SJSA1 (cell line): ENCODE measurements around the gene SLC30A9. TPM values are rescaled to one million over a fixed set of nuclear protein-coding genes. Genes with fewer than 3 reads are reported as not detected.

Experiments used
- DNase-seq, 2 experiments: peaks; one replicate each; pipeline ENCODE4 v3.0.0-alpha.2; 2015 to 2020; ENCODE audit warnings: low spot score in 2 of 2, low read depth in 1 of 2
- H3K27ac ChIP-seq: fragments of 250-450 bp; sonication (Bioruptor Pico); 2 replicates; pipeline ENCODE4 v1.5.1; 2020; ENCODE audit warnings: mild to moderate bottlenecking, moderate library complexity
- H3K27me3 ChIP-seq: fragments of 250-450 bp; sonication (Bioruptor Pico); replicated peaks from 2 replicates; pipeline ENCODE4 v1.5.1; 2020; ENCODE audit warnings: mild to moderate bottlenecking, moderate library complexity
- H3K36me3 ChIP-seq: fragments of 250-450 bp; sonication (Bioruptor Pico); 2 replicates; pipeline ENCODE4 v1.5.1; 2020; ENCODE audit warnings: mild to moderate bottlenecking
- H3K4me1 ChIP-seq: fragments of 250-450 bp; sonication (Bioruptor Pico); replicated peaks from 2 replicates; pipeline ENCODE4 v1.6.1; 2021; ENCODE audit warnings: mild to moderate bottlenecking
- H3K4me3 ChIP-seq: fragments of 250-450 bp; sonication (Bioruptor Pico); 2 replicates; pipeline ENCODE4 v1.5.1; 2020; ENCODE audit warnings: mild to moderate bottlenecking
- H3K9me3 ChIP-seq: fragments of 250-450 bp; sonication (Bioruptor Pico); replicated peaks from 2 replicates; pipeline ENCODE4 v1.5.1; 2020; ENCODE audit warnings: mild to moderate bottlenecking
- total RNA-seq: library from RNA; depleted of rRNA; stranded (reverse); fragments of >200 nt; shearing (Covaris generic); gene quantifications from 2 replicates; pipeline ENCODE4 v1.2.3, GENCODE V29; 2014

Gene SLC30A9
- total RNA-seq, 1 experiment from 2014 or later, result 43.4 TPM

GRCh38 chr4:41982716-41983115, 7.6 kb upstream of the SLC30A9 start:
- Histone ChIP-seq H3K4me1 (0 out of 2 replicates have a peak, but pooled peaks cover under 1% of the 10 kb centered on the region), H3K9me3 (no peaks in the 10 kb centered on the region), H3K36me3 (no peaks in the 10 kb centered on the region), H3K27ac (no peak overlapping the region), H3K27me3 (no peaks in the 10 kb centered on the region), H3K4me3 (no peak overlapping the region)
- no peak for DNase-seq

DNA sequence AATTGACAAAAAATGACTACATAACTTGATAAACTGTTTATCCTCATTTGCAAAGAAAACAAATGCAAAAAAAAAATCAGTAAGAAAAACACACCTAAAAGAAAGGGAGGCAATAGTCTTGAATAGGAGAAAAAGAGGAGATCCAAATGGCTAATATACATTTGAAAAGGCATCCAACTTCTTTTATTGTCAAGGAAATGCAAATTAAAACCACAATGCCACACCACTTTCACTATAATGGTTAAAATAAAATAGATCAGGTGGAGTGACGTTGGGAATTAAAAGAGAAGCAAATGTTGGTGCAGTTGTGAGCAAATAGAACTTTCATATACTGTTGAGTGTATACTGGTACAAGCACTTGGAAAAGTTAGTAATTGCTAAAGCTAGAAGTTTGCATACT, 5.2 kb upstream of the SLC30A9 start:
- no peak for DNase-seq
- Histone ChIP-seq H3K4me3 (no peak overlapping the region), H3K27ac (no peak overlapping the region), H3K9me3 (no peaks in the 10 kb centered on the region), H3K4me1 (no peaks in the 10 kb centered on the region), H3K36me3 (no peaks in the 10 kb centered on the region), H3K27me3 (no peaks in the 10 kb centered on the region)

DNA sequence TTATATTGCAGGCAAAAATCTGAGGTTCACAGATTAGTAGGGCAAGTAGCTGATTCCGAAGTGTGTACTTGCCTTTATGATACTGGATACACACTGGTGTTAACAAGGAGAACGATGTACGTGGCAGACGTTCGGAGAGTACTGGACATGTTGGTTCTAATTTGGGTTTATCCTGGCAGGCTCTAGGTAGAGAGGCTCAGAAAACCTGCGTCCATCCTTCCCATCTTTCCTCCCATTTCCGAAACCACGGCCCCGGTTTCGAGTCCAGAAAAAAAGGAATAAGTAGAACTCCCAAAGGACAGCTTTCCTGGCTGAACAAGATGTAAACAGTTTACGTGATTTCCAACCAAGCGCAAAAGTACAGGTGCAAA, 351 bp upstream of the SLC30A9 start:
- H3K4me1 ChIP-seq, result 0 out of 2 replicates have a peak, but pooled peaks cover 4% of the 10 kb centered on the region
- no peaks in the 10 kb centered on the region for H3K27me3 ChIP-seq
- peak overlapping the region; percentile 81 for H3K4me3 ChIP-seq
- no peaks in the 10 kb centered on the region for H3K36me3 ChIP-seq
- peak overlapping the region; percentile 77; the same call in 1 of the 2 replicates for H3K27ac ChIP-seq
- DNase-seq, result no peak
- no peaks in the 10 kb centered on the region for H3K9me3 ChIP-seq

GRCh38 chr4:41991916-41992767, 1.8 kb downstream of the SLC30A9 start:
- H3K4me3 ChIP-seq, result no peak overlapping the region; the same call in 1 of the 2 replicates
- no peaks in the 10 kb centered on the region for H3K27me3 ChIP-seq
- H3K4me1 ChIP-seq, result 0 out of 2 replicates have a peak, but pooled peaks cover 4% of the 10 kb centered on the region
- no peaks in the 10 kb centered on the region for H3K9me3 ChIP-seq
- no peak for DNase-seq
- H3K27ac ChIP-seq, result no peak overlapping the region
- H3K36me3 ChIP-seq, result no peaks in the 10 kb centered on the region

DNA sequence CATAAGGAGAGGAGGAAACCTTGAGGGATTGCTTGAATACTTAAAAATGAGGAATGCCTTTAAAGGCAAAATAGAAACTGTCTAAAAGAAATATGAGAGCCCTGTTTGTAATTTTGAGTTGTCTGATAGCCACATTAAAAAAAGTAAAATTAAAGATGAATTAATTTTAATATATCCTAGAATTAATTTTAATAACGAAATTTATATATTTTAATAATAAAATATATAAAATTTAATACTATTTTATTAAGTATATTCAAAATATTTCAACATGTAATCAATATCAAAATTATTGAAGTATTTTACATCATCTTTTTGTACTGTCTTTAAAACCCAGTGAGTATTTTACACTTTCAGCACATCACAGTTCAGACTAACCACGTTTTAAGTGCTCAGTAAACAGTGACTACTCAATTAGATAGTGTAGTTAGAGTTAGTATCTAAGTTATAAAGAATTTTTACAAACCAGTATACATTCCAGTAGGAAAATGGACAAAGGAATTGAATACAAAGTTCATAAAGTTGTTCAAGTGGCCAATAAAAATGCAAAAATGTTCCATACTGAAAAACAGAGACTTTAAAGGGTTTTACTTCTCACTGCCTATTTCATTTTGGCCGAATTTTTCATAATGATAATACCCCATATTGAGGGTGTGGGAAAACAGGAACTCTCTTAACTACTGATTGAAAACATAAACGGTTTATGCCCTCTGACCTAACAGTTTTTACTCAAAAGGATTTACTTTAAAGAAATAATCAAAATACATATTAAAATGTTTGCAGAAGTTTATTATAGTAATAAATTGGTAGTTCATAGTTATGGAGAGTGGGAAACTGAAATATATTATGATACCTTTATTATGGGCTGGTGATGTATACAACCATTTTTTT, 2.9 kb downstream of the SLC30A9 start:
- Histone ChIP-seq H3K36me3 (no peaks in the 10 kb centered on the region), H3K9me3 (no peaks in the 10 kb centered on the region), H3K4me3 (no peak overlapping the region), H3K4me1 (0 out of 2 replicates have a peak, but pooled peaks cover 4% of the 10 kb centered on the region), H3K27ac (no peak overlapping the region), H3K27me3 (no peaks in the 10 kb centered on the region)
- no peak for DNase-seq

- H3K4me1 ChIP-seq, result 0 out of 2 replicates have a peak, but pooled peaks cover 4% of the 10 kb centered on the region
- H3K27ac ChIP-seq, result no peak overlapping the region
- DNase-seq, result no peak
- no peaks in the 10 kb centered on the region for H3K36me3 ChIP-seq
- no peak overlapping the region for H3K4me3 ChIP-seq
- H3K27me3 ChIP-seq, result no peaks in the 10 kb centered on the region
- no peaks in the 10 kb centered on the region for H3K9me3 ChIP-seq
Measured at GRCh38 chr4:41994461-41994985, 4.2 kb downstream of the SLC30A9 start.

GRCh38 chr4:41998019-41998418, 7.7 kb downstream of the SLC30A9 start:
- no peak for DNase-seq
- H3K4me1 ChIP-seq, result no peaks in the 10 kb centered on the region
- no peaks in the 10 kb centered on the region for H3K9me3 ChIP-seq
- no peak overlapping the region for H3K4me3 ChIP-seq
- H3K36me3 ChIP-seq, result no peaks in the 10 kb centered on the region
- H3K27ac ChIP-seq, result no peak overlapping the region
- no peaks in the 10 kb centered on the region for H3K27me3 ChIP-seq

DNA sequence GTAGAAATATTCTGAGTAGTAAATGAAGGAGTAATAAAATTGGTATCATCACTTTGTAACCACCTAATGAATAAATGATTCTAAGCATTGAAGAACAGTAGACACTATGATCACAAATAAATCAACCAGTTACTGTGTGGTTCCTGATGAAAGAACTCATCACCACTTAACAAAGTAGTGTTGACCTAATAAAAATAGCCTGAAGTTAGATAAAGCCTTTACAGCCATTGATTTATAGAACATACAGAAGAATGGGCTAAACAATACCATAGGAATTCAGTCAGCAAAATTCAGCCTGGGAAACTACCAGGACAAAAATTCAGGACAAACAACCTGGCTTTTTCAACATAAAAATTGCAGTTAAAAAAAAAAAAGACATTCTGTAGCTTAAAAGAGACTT, 9.0 kb downstream of the SLC30A9 start:
- no peaks in the 10 kb centered on the region for H3K9me3 ChIP-seq
- H3K27ac ChIP-seq, result no peak overlapping the region
- DNase-seq, result no peak
- H3K4me1 ChIP-seq, result no peaks in the 10 kb centered on the region
- H3K36me3 ChIP-seq, result no peaks in the 10 kb centered on the region
- H3K4me3 ChIP-seq, result no peak overlapping the region
- no peaks in the 10 kb centered on the region for H3K27me3 ChIP-seq

GRCh38 chr4:42008011-42008786, 17.9 kb downstream of the SLC30A9 start:
- H3K4me1 ChIP-seq, result no peaks in the 10 kb centered on the region
- DNase-seq, result no peak
- no peak overlapping the region for H3K4me3 ChIP-seq
- H3K36me3 ChIP-seq, result no peaks in the 10 kb centered on the region
- H3K9me3 ChIP-seq, result no peaks in the 10 kb centered on the region
- H3K27ac ChIP-seq, result no peak overlapping the region
- no peaks in the 10 kb centered on the region for H3K27me3 ChIP-seq

GRCh38 chr4:42015438-42015837, 25.1 kb downstream of the SLC30A9 start:
- Histone ChIP-seq H3K4me1 (no peaks in the 10 kb centered on the region), H3K9me3 (no peaks in the 10 kb centered on the region), H3K27me3 (no peaks in the 10 kb centered on the region), H3K27ac (no peak overlapping the region), H3K36me3 (no peaks in the 10 kb centered on the region), H3K4me3 (no peak overlapping the region)
- DNase-seq, result no peak

DNA sequence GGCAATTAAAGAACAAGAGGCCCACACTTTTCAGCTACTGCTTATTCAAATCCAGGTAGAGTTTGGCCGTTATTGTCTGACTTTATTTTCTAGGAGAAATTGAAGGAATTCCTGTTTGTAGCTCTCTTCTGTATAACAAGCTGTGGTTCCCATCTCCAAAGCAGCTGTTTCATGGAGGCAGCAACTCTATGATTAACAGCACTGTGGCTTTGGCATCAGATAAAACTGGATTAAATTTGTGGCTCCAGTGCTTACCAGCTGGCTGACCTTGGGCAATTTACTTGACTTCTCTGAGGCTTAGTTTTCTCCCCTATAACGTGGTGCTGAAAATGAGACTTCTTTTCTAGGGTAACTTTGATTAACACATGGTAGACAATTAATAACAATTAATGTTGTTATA, 28.1 kb downstream of the SLC30A9 start:
- no peak for DNase-seq

GRCh38 chr4:42048394-42048793, 58.1 kb downstream of the SLC30A9 start:
- no peak overlapping the region for H3K27ac ChIP-seq
- no peaks in the 10 kb centered on the region for H3K27me3 ChIP-seq
- H3K36me3 ChIP-seq, result no peaks in the 10 kb centered on the region
- H3K4me1 ChIP-seq, result no peaks in the 10 kb centered on the region
- no peak overlapping the region for H3K4me3 ChIP-seq
- no peak for DNase-seq
- H3K9me3 ChIP-seq, result no peaks in the 10 kb centered on the region

More for the DNA sequence above, 28.1 kb downstream of the SLC30A9 start:
- Histone ChIP-seq H3K36me3 (peaks cover 4% of the 10 kb centered on the region; the same call in 1 of the 2 replicates), H3K4me1 (no peaks in the 10 kb centered on the region), H3K27ac (no peak overlapping the region), H3K9me3 (no peaks in the 10 kb centered on the region), H3K4me3 (no peak overlapping the region), H3K27me3 (no peaks in the 10 kb centered on the region)

- DNase-seq, result no peak
- Histone ChIP-seq H3K27ac (no peak overlapping the region), H3K4me1 (no peaks in the 10 kb centered on the region), H3K27me3 (no peaks in the 10 kb centered on the region), H3K9me3 (no peaks in the 10 kb centered on the region), H3K36me3 (no peaks in the 10 kb centered on the region), H3K4me3 (no peak overlapping the region)
Measured at GRCh38 chr4:42050516-42051249, 60.4 kb downstream of the SLC30A9 start.
